Esophagus muscularis mucosa (tissue), 4 donors: ENCODE measurements around the gene RASD2.

Experiments
- EP300 ChIP-seq: sonication (generic); formaldehyde crosslinking; IDR thresholded peaks from one replicate; pipeline ENCODE4 v1.6.1; 2017; ENCODE audit warnings: antibody characterized with exemption
- POLR2A ChIP-seq: fragments of 450-650 bp; IDR thresholded peaks from one replicate; pipeline ENCODE4 v1.6.1; 2017; ENCODE audit warnings: antibody characterized with exemption, moderate library complexity, mild to moderate bottlenecking, low read depth
- POLR2AphosphoS5 ChIP-seq, 2 donors: sonication (generic); formaldehyde crosslinking; IDR thresholded peaks; one replicate each; pipeline ENCODE4 v1.6.1; 2017; ENCODE audit warnings: antibody characterized with exemption in 2 of 2
- TF ChIP-seq, protein P1 (sequence below), 3 experiments: fragments of 200-600 bp in 2 of 3; fragments of 450-650 bp in 1 of 3; sonication (generic) in 2 of 3; IDR thresholded peaks; one replicate each; pipeline ENCODE4 v1.5.1; 2017 to 2019; ENCODE audit warnings: antibody characterized with exemption in 3 of 3, mild to moderate bottlenecking in 2 of 3, moderate library complexity in 1 of 3

GRCh38 chr22:35563211-35563610 lies 22.6 kb downstream of the RASD2 start:
- no peak for TF ChIP-seq POLR2A
- TF ChIP-seq, protein P1, sequence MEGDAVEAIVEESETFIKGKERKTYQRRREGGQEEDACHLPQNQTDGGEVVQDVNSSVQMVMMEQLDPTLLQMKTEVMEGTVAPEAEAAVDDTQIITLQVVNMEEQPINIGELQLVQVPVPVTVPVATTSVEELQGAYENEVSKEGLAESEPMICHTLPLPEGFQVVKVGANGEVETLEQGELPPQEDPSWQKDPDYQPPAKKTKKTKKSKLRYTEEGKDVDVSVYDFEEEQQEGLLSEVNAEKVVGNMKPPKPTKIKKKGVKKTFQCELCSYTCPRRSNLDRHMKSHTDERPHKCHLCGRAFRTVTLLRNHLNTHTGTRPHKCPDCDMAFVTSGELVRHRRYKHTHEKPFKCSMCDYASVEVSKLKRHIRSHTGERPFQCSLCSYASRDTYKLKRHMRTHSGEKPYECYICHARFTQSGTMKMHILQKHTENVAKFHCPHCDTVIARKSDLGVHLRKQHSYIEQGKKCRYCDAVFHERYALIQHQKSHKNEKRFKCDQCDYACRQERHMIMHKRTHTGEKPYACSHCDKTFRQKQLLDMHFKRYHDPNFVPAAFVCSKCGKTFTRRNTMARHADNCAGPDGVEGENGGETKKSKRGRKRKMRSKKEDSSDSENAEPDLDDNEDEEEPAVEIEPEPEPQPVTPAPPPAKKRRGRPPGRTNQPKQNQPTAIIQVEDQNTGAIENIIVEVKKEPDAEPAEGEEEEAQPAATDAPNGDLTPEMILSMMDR (IDR thresholded peaks at IDR 0.05), result no peak
- TF ChIP-seq EP300, result no peak
- no peak for TF ChIP-seq POLR2AphosphoS5 (IDR thresholded peaks at IDR 0.05)
